ENCODE results near the gene DNAH7. TPM values are rescaled to one million over a fixed set of nuclear protein-coding genes. Genes with fewer than 3 reads are reported as not detected.

DNAH7 gene
- total RNA-seq, 2 donors from 2014 or later: 1.1 to 1.5 TPM

DNA sequence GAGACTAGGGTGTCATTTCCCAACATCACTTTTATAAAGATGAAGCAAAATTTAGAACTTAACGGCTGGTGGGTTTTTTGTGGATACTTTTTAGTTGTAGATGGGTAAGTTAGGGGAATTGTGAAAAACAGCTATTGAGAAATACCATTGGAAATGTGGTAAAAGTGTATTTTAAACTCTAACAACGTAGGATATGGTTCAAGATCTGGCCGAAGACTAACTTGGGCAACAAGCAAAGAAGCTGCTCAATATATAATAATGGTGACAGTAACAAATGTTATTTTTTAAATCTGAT, 1.6 kb downstream of the DNAH7 start:
- 52 to 83% methylated on average over 1 to 3 of the region's 3 CpGs for WGBS, 2 experiments (ENCODE audit: insufficient coverage in 1 of 2, insufficient read length in 1 of 2)
- H3K4me3 Mint-ChIP-seq: no peak overlapping the region

DNA sequence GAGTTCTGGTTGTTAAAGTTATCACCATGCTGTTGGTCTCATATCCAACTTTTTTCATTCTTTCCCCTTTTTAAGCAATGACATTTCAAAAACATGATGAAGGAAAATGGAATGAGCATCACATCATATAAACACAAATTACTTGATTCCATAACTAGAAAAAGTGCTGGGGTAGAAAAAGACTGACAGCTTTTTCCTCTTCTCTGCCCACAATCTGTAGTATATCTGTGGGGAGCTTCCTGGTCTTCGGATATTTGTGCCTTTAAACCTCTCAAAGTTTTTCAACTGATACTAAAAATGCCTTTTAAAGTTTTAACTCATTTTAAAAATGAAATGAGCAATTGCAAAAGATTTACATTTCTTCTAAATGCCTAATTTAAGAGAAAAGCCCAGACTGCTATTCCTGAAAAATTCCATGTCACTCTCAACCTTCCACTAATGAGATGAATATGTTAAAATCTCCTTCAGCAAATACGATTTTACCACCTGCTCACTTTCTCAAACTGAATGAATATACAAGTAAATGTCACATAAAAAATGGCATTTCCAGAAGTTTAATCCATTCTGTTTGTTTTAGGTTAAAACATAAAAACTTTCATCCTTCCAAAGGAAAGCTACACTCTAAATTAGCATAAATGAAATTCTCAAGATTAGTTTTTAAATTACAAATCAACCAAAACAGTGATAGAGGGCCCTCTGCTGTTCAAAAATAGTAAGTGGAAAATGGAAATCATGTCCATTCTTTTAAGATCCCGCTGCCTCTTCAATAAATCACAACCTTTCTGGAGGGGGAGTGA, 2.1 kb downstream of the DNAH7 start:
- Histone ChIP-seq H3K27ac (ENCODE audit: low read depth, low read length) (no peak overlapping the region), H3K27me3 (ENCODE audit: control insufficient read depth, insufficient read depth, low read length, poor library complexity, severe bottlenecking) (peaks cover 16% of the 10 kb centered on the region), H3K4me3 (ENCODE audit: low read length) (no peak overlapping the region), H3K4me1 (ENCODE audit: control insufficient read depth, insufficient read depth, low read length) (peaks cover 2% of the 10 kb centered on the region), H3K9ac (ENCODE audit: extremely low read depth, low read length, poor library complexity, severe bottlenecking) (no peak overlapping the region), H3K9me3 (ENCODE audit: control insufficient read depth, low read length) (no peaks in the 10 kb centered on the region), H3K36me3 (ENCODE audit: control insufficient read depth, insufficient read depth, low read length) (no peaks in the 10 kb centered on the region)
- peaks cover 3% of the 10 kb centered on the region for H3K4me1 Mint-ChIP-seq
- TF ChIP-seq, protein P1, sequence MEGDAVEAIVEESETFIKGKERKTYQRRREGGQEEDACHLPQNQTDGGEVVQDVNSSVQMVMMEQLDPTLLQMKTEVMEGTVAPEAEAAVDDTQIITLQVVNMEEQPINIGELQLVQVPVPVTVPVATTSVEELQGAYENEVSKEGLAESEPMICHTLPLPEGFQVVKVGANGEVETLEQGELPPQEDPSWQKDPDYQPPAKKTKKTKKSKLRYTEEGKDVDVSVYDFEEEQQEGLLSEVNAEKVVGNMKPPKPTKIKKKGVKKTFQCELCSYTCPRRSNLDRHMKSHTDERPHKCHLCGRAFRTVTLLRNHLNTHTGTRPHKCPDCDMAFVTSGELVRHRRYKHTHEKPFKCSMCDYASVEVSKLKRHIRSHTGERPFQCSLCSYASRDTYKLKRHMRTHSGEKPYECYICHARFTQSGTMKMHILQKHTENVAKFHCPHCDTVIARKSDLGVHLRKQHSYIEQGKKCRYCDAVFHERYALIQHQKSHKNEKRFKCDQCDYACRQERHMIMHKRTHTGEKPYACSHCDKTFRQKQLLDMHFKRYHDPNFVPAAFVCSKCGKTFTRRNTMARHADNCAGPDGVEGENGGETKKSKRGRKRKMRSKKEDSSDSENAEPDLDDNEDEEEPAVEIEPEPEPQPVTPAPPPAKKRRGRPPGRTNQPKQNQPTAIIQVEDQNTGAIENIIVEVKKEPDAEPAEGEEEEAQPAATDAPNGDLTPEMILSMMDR (conservative IDR thresholded peaks at IDR 0.05): peak; percentile 85
- H3K27ac Mint-ChIP-seq: no peak overlapping the region
- H3K9me3 Mint-ChIP-seq: no peaks in the 10 kb centered on the region
- H3K4me3 Mint-ChIP-seq: no peak overlapping the region
- no peaks in the 10 kb centered on the region for H3K36me3 Mint-ChIP-seq (ENCODE audit: low read depth)
- DNase-seq: no peak
- 73% methylated on average over 2 of the region's 3 CpGs; no CpG with 5 or more reads in 1 of the 2 experiments for WGBS, 2 experiments (ENCODE audit: insufficient coverage in 1 of 2, insufficient read length in 1 of 2)
- peaks cover 2% of the 10 kb centered on the region for H3K27me3 Mint-ChIP-seq (ENCODE audit: insufficient read depth)

More for the DNA sequence above, 1.6 kb downstream of the DNAH7 start:
- no peak overlapping the region for H3K27ac ChIP-seq (ENCODE audit: low read depth, low read length)
- no peaks in the 10 kb centered on the region for H3K9me3 ChIP-seq (ENCODE audit: control insufficient read depth, low read length)
- TF ChIP-seq, protein P1 (conservative IDR thresholded peaks at IDR 0.05): no peak
- DNase-seq: no peak
- Mint-ChIP-seq H3K27ac (no peak overlapping the region), H3K4me1 (peaks cover 3% of the 10 kb centered on the region), H3K36me3 (ENCODE audit: low read depth) (no peaks in the 10 kb centered on the region), H3K27me3 (ENCODE audit: insufficient read depth) (peaks cover 2% of the 10 kb centered on the region), H3K9me3 (no peaks in the 10 kb centered on the region)
- peaks cover 21% of the 10 kb centered on the region for H3K27me3 ChIP-seq (ENCODE audit: control insufficient read depth, insufficient read depth, low read length, poor library complexity, severe bottlenecking)
- peaks cover 2% of the 10 kb centered on the region for H3K4me1 ChIP-seq (ENCODE audit: control insufficient read depth, insufficient read depth, low read length)
- no peaks in the 10 kb centered on the region for H3K36me3 ChIP-seq (ENCODE audit: control insufficient read depth, insufficient read depth, low read length)
- no peak overlapping the region for H3K4me3 ChIP-seq (ENCODE audit: low read length)
- no peak overlapping the region for H3K9ac ChIP-seq (ENCODE audit: extremely low read depth, low read length, poor library complexity, severe bottlenecking)

DNA sequence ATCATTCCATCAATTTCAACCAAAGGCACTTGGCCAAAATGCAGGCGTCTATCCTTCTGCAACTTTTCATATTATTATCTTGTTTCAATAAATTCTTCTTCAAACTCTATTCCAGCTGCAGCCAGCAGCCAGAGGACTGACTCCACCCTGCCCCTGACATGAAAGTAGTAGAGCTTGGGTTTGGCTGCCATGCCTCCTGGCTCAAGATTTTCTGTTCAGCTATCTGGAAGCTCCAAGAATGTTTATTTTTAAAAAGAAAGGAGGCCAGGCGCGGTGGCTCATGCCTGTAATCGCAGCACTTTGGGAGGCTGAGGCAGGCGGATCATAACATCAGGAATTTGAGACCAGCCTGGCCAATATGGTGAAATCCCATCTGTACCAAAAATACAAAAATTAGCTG, 4.9 kb downstream of the DNAH7 start:
- no peak for DNase-seq
- WGBS, 2 experiments (ENCODE audit: insufficient coverage in 1 of 2, insufficient read length in 1 of 2): 91 to 92% methylated on average over 4 to 5 of the region's 5 CpGs
- TF ChIP-seq, protein P1 (conservative IDR thresholded peaks at IDR 0.05): no peak
- Histone ChIP-seq H3K9ac (ENCODE audit: extremely low read depth, low read length, poor library complexity, severe bottlenecking) (no peak overlapping the region), H3K27me3 (ENCODE audit: control insufficient read depth, insufficient read depth, low read length, poor library complexity, severe bottlenecking) (no peaks in the 10 kb centered on the region), H3K9me3 (ENCODE audit: control insufficient read depth, low read length) (no peaks in the 10 kb centered on the region), H3K36me3 (ENCODE audit: control insufficient read depth, insufficient read depth, low read length) (no peaks in the 10 kb centered on the region), H3K4me1 (ENCODE audit: control insufficient read depth, insufficient read depth, low read length) (no peaks in the 10 kb centered on the region), H3K27ac (ENCODE audit: low read depth, low read length) (no peak overlapping the region), H3K4me3 (ENCODE audit: low read length) (no peak overlapping the region)
- H3K27me3 Mint-ChIP-seq (ENCODE audit: insufficient read depth): no peaks in the 10 kb centered on the region
- H3K9me3 Mint-ChIP-seq: no peaks in the 10 kb centered on the region
- no peaks in the 10 kb centered on the region for H3K36me3 Mint-ChIP-seq (ENCODE audit: low read depth)
- H3K27ac Mint-ChIP-seq: no peak overlapping the region
- H3K4me3 Mint-ChIP-seq: no peak overlapping the region
- peaks cover 11% of the 10 kb centered on the region for H3K4me1 Mint-ChIP-seq

Measured in endodermal cell (in vitro differentiated cells).